Iris pigment epithelial cell (primary cell): ENCODE results near the gene ETNPPL.
"Not testable (repeated sequence)": the region's sequence is repeated elsewhere in the genome, so short reads cannot be mapped to it uniquely, and the experiment has no call there.

Source experiments
- DNase-seq: peaks from one replicate; pipeline ENCODE4 v3.0.0-alpha.2; 2011; ENCODE audit warnings: low read depth

ETNPPL gene

DNA sequence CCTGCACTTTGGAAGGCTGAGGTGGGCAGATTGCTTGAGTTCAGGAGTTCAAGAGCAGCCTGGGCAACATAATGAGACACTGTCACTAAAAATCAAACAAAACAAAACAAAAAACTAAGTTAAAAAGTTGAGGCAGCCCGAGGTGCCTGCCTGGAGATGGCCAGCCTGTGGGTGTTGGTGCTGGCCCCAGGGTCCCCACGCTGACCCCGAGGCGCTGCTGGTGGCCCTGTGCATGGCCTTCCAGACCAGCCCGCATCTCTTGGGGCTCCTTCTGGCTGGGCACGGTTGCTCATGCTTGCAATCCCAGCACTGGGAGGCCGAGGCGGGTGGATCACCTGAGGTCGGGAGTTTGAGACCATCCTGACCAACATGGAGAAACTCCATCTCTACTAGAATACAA lies 4.4 kb downstream of the ETNPPL start:
- no peak for DNase-seq

DNA sequence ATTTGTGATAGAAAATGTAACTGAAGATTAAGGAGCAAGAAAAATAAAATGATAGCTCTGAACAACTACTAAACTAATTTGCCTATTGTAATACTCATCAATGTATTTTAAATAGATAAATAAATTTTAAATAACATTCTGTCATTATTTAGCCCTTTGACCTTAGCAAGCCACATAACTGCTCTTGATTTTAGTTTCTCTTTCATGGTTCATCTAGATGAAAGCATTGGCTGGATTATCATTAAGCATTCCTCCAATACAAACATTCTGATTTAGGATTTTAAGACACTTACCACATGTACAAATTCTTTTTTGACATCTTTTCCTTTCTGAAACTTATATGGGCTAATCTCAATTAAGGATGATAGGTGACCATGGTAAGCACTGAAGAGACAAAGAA lies 8.5 kb downstream of the ETNPPL start:
- DNase-seq = no peak

DNA sequence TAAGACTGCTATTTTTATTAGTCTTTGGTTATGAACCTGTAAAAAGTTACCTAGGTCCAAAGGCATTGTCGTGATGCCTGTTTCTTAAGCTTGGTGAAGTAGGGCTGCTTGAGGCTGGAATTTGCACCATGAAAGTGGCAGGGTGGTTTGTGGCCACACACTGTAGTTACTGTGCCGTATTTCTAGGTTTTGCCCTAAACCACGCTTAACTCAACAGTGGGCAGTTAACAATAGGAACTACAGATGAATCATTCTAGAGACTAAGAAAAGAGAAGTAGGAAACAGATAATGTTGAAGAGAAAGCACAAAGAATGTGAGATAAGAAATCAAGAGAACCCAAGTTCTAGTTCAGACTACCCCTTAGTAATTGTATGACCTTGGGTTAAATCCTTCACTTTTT lies 11.5 kb downstream of the ETNPPL start:
- DNase-seq = no peak

DNA sequence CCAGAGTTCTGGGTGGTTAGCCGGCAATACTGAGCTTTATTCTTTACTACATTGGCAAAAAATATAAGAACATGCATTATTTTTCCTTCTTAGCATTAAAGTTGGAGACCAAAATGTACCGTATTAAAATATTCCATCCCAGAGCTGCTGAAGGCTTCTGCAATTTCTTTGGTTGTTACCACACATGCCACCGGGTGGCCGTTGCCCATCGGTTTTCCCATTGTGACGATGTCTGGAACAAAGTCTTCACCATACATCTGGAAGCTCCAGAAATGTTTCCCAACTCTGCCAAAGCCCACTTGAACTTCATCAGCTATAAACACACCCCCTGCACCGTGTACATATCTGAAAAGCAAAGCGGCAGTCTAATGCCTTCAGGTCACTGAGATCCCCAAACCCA lies 13.7 kb downstream of the ETNPPL start:
- no peak for DNase-seq

DNA sequence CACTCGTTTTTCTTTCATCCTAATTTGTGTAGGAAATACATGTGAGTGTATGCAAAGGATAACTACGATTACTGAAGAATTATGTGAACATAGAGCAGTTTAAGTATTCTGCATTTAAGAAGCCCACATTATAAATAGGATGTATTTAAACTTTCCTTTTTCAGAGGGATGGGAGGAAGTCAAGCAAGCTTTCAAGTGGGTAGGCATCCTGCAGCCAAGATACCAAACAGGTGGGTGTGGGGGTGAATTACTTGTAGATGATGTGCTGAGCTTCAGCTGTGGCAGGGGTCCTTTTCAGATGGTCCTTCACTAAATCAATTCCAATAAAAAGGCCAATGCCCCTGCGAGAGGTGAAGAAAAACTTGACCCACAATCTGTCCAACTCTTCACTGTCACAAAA lies 16.3 kb downstream of the ETNPPL start:
- no peak for DNase-seq

DNA sequence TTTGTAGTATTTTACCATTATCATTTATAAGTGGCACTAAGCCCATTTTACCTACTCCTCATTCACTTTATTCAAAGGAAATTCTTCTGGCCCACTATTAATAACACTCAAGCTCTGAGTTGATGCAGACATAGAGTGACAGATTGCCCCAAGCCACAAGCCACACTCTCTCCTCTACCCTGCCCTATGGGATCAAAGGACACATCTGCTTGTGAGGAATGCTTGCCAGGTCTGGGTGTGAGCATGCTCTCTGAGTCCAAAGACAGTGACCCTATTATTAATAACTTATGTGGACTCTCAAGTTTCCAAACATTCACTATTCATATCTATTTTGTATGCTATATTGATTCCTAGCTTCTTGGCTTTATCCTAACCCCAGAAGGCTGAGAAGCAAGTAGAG lies 18.5 kb downstream of the ETNPPL start:
- DNase-seq = no peak

DNA sequence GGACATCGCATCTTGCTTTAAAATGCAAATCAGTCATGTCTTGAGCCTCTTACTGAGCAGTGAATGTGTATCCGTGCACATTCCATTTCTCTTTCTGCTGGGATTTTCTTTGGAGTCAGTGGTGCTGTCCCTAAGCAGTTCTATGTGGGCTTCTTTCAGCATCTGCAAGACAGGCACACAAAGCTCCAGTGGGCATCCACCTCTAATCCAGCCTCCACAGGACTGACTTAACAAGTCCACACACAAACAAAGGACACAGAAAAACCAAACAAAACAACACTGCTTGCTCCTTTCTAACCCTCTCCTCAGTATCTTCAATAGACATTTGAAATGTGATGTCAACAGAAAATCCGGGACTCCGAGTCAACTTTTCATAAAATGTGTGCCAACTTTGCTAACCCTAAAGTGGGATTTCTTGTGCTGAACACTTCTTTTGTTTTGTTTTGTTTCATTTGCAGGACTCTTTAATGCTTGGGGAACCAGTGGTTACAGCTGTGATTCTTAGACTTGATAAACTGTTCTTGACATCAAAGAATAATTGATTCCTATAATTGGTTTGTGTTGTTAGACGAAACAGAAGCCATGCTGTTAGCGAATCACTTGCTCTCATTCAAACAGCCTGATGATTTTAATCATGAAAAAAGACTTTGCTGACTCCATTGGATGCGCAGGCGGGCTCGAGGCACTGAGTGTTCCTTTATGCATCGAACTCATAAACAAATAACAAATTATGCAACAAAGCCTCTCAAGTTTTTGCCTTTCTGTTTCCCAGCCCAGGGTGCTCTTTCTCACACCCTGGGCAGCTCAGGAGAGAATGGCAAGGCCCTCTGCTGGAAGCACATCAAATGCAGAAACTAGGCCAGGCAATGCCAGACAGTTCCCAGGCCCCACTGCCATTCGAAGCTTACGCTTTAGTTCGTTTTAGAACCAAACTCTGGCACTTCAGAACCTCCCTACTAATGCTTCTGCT lies 20.1 kb downstream of the ETNPPL start:
- DNase-seq = no peak

DNA sequence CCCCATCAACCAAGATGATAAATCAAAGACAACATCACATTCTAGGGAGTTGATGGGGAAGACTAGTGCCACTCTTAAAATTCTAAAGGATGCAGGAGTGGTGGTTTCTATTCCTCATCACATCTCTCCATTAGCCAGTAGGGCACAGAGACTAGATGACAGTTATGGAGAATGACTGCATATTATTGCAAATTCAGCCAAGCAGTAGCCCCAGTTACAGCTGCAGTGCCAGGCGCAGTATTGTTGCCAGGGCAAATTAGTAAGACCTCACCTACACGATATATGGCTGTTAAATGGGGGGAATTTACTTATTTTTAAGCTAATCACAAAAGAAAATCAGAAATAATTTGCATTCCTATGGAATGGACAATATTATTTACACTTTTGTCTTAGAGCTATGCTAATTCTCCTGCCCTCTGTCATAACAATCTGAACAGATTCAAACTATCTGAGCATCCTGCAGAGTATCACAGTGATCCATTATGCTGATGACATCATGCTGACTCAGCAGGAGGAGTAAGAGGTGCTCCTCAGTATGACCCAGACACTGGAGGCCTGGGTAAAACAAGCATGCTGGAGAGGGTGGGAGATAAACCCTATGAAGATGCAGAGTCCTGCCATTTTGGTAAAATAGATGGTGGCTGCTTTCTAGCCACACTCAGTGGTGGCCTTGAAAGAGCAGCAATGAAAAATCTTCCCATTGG lies 24.7 kb downstream of the ETNPPL start:
- DNase-seq = peak; percentile 30

DNA sequence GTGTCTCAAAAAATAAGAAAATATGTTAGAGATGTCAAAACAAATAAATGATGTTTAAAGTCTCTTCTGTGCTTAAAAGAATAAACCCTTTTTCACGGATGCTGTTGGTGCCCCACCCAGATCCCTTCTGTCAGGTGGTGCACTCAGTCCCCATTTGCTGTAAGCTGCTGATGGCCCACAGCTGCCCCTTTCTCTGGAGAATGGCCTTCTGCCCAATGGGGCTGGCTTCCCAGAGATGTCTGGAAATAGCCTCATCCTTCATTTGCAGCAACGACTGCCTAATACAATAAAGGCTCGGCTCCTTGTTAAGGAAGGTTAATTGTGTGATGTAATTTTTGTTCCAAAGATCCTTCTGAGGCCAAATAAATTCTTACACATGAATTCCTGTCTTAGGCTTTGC lies 31.8 kb downstream of the ETNPPL start:
- no peak for DNase-seq

DNA sequence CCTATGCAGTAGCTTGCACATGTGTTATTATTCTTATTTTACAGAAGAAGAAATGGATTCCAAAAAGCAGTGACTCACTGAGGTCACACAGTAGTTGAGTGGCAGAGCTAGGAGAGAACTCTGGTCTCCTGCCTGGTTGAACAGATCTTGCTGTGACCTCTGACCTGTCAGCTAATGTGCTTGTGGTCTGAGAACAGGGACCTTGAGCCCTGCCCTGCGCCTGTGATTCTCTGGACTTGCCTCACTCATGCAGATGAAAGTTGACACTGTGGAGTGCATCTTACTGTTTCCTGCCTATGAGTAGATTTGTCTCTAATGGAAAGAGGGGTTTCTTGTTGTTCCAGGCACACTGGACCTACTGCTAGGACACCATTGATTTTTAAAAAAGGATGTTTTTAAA lies 32.3 kb downstream of the ETNPPL start:
- DNase-seq = no peak

DNA sequence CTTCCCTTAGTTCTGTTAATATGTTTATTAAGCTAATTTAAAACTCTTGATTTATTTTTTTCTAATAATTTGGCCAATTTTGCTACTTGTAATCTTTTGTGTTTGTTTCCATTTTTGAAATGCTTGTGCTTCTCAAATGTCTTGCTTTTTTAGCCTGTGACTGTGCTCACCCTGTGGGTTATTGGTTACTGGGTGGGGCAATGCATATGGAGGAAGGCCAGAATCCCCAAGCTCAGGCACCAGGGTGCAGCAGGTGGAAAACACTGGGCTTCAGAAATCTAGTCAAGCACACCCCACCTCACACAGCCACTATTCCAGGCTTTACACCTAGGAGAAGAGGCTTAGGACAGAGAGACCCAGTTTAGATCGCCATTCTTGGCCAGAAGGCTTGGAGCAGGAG lies 33.1 kb downstream of the ETNPPL start:
- DNase-seq = no peak

DNA sequence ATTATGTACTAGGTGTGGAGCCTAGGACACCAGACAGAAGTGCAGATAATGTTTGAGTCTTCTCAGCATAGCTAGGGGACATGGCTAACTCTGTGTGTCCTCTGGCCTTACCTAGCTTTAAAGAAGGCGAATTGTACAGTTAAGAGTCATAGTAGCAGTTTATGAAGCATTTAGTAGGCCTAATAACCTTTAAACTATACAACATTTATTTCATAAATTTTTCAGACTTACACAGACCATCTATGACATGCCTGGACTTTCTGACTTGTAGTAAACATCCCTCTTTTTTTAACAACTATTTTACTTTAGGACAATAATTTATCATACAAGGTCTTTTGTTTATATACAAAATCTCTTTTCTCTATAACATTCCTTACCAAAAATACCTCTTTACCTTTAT lies 37.4 kb downstream of the ETNPPL start:
- DNase-seq = no peak

DNA sequence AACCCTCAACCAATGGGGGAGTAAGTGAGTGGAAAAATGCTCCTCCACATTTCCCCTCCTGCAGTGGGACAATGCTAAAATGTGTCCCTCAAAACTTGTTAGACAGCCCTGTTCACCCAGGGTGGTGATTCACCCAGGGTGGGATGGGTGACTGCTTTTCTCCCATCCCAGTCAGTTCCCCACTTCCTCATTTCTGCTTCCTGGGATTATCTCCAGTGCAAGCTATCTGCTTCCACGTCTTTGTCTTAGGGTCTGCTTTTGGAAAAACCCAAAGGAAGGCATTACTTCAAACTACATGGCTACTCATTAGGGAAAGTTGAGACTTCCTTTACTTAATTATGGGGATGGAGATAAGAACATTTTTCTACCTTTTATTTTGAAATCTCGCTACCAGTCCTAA lies 45.5 kb downstream of the ETNPPL start:
- no peak for DNase-seq

DNA sequence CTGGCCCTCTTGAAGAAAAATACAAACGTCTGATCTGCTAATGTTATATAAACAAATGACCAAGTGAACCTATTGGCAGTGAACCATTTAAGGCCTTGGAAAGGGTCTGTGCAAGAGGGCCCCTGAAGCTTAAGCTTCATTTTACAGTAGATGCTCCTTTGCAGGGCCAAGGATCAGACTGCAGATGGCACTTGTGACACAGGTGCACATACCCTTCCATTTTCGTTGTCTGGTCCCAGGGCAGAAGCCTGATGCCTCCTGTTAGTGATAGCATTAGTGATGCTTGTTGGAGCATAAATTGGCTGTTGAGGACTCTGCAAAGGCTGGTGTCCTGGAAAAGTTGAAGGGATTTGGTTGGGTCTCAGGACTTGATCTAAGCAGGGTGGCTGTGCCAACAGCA lies 46.5 kb downstream of the ETNPPL start:
- DNase-seq = no peak

DNA sequence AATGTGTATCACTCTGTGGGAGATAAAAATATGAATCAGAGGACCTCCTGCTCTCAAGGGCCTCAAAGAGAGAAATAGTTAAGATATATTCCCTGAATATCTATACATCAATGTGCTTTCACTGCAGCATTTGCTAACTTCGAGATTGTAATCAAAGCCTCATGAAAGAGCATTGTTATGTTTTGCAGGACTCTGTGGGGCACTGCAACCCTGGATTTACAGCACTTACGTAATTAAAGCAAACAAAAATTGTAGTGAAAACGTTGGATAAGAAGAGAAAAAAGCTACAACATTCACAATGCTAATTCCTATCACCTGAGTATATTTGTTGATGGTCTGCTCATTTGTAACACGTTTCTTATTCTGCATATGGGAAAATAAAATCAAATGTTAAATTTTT lies 48.0 kb downstream of the ETNPPL start:
- DNase-seq = no peak

DNA sequence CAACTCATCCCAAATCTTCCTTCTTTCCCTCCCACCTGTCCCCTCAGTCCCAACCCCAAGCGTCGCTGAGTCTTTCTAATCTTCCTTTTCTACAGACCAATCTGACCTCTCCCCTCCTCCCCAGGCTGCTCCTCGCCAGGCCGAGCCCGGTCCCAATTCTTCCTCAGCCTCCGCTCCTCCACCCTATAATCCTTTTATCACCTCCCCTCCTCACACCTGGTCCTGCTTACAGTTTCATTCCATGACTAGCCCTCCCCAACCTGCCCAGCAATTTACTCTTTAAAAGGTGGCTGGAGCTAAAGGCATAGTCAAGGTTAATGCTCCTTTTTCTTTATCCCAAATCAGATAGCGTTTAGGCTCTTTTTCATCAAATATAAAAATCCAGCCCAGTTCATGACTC lies 52.3 kb downstream of the ETNPPL start:
- not testable (repeated sequence) for DNase-seq

DNA sequence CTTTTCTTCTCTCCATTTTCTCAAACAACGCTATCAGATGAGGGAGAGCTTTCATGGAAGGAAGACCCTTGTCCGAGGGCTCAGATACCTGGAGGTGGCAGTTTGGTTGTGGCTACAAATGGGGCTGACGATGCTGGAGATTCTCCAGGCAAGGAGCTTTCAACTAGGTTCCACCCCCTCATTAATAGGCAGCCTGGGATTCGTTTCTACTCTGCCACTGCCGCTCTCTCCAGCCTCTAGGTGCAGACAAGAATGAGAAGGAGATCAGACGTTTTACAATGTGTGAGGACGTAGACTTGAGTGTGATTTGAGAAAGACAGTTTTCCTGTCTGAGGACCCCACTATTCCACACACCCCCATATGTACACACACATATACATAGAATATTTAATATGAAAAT lies 53.1 kb downstream of the ETNPPL start:
- no peak for DNase-seq

DNA sequence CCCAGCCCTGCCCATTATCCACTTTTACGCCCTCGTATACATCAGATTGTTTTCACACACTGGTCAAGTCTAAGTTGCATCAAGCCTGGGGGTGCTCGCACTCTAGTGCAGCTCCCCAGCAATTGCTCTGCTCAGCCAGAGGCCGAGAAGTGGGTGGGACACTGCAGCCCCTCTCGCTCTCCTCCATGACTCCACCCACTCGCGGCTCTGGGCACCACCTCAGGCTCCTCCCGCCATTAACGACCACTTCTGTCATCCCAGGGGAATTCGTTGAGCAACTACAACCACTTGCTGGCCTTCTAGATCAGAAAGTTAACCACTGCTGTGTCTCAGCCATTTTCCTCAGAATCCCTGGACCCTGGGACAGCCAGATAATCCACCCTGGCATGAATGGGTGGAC lies 53.6 kb downstream of the ETNPPL start:
- no peak for DNase-seq

DNA sequence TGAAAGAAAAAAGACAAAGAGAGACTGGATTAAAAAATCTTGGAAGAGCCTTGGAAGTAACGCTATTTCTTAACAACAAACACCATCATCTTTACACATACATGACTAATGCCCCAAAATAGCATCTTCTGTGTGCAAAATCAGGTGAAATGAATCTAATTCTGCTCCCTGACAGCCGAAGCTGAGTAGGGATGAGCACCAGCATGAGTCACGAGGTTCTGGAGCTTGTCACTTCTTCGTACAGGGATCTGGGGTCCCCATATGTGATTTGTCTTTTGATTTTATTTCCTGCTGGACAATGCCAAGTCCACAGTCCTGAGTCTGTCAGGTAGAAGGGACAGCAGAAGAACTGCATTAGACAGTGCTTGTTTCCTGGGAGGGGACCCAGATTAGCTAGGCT lies 56.6 kb downstream of the ETNPPL start:
- DNase-seq = no peak

DNA sequence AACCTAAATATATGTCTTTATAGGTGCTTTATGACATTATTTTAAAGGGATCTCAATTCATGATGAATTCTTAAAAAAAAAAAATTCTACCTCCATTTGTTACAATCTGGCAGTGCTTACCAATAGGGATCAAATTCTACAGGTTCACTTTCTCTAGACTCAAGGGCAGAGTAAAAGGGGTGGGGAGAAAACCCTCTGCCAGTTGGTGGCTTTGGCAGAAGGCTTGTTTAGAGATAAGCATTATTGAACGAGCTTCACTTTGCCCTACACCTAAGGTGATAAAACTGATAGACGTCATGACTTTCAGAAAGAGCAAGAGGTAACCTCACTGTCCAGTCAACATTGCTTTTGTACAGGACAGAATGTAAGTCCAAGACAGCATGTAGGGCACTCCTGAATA lies 58.9 kb downstream of the ETNPPL start:
- DNase-seq = no peak

DNA sequence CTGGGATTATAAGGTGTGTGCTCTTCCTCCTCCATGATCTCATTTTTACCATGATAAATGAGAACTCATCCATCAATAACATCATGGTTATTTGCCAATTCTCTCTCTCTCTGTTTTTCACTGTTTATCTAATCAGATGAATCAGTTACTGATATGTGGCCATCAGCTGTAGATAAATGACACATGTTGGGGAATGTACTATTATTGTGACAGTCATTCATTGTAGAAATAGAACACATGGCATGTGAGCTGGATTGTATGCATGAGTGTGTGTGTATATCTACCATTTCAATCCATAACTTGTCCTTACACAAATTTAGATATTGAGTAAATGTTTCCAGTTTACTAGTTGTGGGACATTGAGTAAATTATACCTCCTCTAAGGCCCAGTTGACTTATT lies 59.5 kb downstream of the ETNPPL start:
- no peak for DNase-seq

DNA sequence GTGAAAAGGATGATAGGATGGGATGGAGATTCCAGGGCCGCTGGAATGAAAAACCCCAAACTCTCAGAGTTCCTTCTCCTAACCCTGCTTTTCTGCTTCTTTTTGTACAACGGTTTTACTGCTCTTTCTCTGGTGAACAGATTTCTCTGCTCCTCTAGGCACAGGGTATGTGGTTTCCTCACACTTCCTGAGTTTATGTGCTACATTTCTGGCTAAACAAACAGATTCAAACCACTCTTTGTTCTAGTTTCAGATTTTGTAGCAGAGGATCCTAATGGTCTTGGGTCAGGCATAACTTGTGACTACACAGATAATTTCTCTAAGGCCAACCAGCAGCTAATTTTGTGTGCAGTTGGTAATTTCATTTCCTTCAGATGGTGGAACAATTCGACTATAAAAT lies 59.9 kb downstream of the ETNPPL start:
- DNase-seq = peak; percentile 46

DNA sequence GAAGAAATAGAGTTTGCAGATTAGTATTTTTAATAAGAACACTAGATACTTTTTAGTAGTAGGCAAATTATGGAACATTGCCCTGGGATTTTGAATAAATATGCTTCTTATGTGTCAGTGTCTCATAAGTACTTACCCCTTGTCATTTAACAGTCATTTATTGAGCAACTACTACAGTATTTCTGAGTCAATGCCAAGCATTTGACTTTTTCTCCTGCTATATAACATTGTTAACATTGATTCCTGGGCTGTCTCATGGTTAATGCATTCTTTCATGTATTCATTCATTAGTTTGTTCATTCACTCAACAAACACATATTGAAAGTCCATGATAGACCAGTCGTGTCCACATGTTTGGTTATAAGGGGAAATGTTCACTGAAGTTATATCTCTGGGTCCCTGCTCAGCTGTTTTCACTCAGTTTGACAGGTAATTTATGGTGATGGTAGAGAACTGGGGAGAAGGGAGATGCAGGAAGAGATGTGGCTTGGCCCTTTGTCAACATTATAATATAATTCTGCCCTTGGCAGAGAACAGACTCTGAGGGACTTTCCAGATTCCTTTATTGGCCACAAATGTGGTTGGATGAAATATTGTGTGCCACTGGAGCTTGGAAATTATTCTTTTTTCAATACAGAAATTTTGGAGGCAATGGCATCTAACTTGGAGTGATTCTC lies 62.6 kb downstream of the ETNPPL start:
- DNase-seq = peak; percentile 45
